ENCODE data around the gene GIPC1. TPM values are rescaled to one million over a fixed set of nuclear protein-coding genes. Genes with fewer than 3 reads are reported as not detected.

Gene GIPC1
- total RNA-seq, 1 donor from 2014 or later, result 57.7 TPM

DNA sequence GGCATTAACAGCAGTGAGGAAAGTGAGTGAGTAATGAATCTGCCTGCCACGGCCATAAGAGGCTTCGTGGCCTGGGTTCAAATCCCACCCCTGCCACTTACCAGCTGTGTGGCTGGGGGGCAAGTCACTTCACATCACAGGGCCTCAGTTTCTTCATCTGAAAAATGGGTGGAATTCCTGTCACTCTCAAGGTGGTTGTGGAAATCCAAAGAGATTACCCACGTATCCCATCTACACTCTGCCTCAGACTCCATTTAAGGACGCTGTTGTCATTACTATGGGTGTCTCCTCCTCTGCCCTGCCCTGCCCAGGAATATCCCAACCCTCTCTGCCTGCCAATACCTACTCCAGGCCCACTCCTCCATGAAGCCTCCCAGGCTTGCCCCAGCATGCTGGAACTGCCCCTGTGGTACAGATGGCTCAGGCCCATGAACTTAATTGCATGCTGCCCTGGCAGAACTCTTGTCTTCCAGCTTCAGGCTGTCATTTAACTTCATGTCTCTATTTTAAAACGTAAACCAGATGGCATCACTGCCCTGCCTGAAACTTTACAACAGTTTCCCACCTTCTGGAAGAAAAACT, 3.1 kb downstream of the GIPC1 start:
- DNase-seq, result no peak

- DNase-seq, result no peak
Observed at GRCh38 chr19:14487370-14488125, 8.4 kb downstream of the GIPC1 start.

- no peak for DNase-seq
Observed at GRCh38 chr19:14482172-14482941, 13.6 kb downstream of the GIPC1 start.

GRCh38 chr19:14480700-14481079, 15.2 kb downstream of the GIPC1 start:
- DNase-seq, result no peak

DNA sequence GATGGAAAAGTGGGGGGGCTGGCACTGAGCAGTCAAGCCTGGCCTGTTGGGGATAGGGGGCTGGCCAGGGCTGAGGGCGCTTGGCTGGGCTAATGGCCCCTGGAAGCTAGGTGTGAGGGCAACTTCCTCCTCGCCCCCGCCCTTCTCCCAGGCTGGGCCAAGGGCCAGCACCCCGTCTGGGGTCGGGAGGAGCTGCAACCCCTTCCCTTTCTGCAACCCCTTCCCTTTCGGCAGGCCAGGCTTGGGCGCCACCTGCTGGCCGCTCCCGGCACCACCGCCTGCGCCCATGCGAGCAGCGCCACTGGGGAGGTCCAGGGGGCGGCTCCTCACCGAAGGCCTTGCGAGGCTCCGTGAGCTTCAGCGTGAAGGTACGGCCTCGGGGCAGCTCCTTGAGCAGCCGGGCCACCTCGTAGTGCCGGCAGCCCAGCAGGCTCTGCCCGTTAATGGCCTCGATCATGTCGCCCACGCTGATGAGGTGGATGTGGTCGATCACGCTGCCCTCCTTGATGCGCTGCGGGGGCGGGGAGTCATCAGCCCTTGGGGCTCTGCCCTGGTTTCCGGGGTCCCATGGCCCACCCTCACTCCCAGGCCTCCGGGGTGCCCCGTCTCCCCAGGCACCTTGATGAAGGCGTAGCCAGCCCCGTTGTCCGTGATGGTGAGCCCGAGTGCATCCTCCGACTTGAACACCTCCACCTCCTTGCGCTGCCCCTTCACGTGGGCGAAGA, 15.8 kb downstream of the GIPC1 start:
- no peak for DNase-seq

GRCh38 chr19:14479309-14479974, 16.5 kb downstream of the GIPC1 start:
- no peak for DNase-seq

GRCh38 chr19:14478113-14478545, 17.8 kb downstream of the GIPC1 start:
- DNase-seq, result no peak

DNA sequence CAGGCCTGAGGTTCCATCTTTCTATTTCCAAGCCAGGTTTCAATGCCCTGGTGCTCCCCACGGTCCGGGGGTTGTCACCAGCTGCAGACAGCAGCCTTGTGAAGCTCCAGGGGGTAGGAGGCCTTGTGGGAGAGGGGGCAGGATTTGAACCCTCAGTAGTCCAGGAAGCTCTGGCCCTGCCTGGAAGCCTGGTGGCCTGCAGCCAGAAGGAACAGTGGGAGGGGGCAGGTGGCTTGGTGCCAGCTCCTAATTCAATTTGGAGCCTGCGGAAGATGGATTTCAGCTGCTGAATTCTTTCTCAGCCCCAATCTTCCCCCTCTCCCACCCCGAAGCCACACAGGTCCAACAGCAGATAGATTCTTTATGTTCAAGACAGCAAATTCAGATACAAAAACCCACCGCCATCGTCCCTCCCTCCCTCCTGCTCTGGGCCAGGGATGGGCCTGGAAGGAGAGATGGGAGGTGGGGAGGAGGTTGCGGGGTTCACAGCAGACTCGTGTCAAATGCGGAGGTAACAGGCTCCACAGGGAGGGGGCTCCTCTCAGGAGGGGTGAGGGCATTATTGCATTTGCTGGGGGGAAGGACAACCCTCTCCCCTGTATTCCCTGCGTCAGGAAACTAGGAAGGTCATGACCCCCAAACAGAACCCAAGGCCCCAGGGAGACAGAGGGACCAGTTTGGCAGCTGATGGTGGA, 18.4 kb downstream of the GIPC1 start:
- DNase-seq, result no peak

- DNase-seq, result no peak
Observed at GRCh38 chr19:14476673-14477401, 19.1 kb downstream of the GIPC1 start.

DNA sequence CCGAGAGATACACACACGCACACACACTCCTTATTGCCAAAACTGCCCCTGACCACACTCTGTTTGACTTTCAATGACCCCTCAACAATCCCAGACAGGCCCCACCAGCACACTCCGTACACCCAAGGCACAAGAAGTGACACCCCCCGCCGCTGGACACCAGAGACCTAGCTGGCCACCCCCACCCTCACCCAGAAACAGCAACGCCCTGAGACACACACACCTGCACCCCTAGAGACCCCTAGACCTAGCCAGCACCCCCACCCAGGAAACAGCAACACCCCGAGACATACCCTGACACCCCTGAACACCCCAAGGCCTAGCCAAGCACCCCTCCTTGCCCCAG, 19.6 kb downstream of the GIPC1 start:
- DNase-seq, result no peak

DNA sequence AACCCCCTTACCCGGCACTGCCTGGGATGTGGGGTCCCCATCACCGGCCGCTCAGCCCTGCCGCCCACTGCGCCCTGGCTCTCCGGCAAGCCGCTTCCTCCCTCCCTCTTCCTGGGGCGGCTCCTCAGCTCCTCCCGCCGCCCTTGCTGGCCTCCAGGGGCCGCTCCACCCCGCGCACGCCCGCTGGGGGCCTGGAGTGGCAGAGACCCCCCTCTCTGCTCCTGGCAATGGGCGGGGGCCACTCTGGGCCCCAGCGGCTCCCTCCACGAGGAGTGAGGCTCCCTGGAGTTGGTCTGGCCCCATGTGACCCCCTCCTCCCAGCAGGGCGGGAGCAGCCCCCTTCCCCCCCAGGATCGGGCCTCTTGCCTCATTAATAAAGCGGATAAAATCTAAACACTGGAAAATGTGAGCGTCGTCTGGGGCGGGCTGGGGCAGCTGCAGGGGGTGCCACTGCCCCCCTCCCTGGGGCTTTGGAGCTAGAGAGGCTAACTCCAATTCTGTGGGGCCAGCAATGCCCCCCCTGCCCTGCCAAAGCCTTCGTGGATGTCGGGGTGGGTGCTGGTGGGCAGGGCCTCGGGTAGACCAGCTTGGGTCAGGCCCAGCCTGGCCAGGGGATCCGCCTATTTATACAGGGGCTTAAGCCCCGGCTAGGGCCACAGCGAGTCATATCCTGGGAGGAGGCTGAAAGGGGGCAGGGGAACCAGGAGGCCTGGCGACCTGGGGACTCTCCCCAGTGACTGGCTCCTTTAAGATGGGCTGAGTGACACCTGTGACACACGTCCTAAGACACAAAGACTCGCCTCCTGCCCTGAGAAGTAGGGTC, 20.5 kb downstream of the GIPC1 start, which contains the start of gene PTGER1:
Gene PTGER1 (minus strand): TSS at position 104 of the 823 bp plus-strand sequence. CDS start 1,034 bp downstream, outside the sequence.
- no peak for DNase-seq

DNA sequence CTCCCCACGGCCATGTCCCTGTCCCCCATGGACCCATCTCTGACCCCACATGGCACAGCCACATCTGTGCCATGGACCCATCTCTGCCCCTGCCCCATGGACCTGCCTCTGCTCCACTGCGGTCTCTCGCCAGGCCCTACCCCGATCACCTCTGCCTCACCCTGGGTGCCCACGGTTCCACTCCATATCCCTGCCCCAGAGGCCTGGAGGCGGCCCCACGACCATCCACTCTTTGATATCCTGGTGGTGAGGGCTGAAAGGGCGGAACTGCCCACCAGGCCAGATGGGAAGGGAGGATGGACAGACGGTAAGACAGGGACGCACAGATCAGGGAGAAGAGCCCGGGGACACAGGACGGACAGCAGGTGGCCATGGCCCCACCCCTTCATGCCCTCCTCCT, 21.1 kb downstream of the GIPC1 start:
- no peak for DNase-seq

- DNase-seq, result no peak
Observed at GRCh38 chr19:14473978-14474578, 21.8 kb downstream of the GIPC1 start.

DNA sequence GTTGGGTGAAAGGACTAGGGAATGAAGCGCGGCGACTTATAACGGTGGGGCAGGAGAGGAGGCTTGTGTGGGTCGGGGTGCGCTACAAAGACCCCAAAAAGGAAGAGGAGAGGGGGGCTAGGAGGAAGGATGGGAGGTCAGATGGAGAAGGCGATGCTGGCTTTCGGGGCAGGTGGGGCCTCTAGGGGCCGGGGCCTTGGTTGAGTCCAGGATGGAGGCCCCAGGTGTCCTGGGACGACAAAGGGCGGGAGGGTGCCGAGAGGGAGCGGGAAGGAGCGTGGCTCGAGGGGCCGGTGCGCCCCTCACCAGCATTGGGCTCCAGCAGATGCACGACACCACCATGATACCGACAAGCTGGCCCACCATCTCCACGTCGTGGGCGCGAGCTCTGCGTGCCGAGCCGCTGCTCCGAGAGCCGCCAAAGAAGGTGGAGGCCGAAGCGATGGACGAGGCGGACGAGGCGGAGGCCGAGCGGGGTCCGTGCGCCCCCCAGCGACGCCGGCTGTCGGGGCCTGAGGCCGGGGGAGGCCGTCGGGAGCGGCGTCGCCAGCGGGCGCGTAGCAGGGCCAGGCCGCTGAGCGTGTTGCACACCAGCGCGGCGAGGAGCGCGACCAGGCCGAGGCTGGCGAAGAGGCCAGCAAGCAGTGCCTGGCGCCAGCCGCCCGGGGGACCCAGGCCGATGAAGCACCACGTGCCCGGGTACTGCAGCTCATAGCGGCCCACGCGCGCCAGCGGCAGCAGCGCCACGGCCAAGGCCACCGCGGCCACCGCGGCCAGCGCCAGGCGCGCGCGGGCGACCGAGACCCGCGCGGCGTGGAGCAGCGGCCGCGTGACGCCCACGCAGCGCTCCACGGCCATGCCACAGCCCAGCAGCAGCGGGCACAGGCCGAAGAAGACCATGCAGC, 22.6 kb downstream of the GIPC1 start:
- no peak for DNase-seq

DNA sequence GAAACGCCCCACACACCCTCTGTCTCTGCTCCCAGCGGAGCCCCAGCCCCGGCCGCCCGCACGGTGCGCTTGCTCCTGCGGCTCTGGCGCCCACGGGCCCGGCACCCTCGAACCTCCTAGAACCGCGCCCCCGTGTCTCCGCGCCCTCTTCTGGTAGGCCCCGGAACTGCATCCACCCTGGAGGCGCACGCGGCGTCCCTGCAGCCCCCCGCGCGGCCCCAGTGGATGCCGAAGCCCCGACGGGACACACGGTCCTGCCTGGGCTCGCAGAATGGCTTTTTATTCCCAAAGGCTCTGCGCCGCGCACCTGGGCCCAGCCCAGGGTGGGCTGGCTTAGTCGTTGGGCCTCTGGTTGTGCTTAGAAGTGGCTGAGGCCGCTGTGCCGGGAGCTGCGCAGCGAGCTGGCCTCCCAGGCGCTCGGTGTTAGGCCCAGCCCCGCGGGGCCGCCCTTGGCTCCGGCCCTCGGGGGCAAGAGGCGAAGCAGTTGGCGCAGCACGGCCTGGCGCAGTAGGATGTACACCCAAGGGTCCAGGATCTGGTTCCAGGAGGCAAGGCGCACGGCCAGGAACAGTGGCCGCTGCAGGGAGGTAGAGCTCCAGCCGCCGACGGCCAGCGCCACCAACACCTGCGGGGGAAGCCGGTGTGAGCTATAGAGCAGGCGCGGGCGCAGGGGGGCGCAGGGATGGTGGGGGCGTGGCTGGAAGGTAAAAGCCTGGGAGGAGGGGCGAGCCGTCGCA, 23.6 kb downstream of the GIPC1 start:
- DNase-seq, result peak; percentile 22

DNA sequence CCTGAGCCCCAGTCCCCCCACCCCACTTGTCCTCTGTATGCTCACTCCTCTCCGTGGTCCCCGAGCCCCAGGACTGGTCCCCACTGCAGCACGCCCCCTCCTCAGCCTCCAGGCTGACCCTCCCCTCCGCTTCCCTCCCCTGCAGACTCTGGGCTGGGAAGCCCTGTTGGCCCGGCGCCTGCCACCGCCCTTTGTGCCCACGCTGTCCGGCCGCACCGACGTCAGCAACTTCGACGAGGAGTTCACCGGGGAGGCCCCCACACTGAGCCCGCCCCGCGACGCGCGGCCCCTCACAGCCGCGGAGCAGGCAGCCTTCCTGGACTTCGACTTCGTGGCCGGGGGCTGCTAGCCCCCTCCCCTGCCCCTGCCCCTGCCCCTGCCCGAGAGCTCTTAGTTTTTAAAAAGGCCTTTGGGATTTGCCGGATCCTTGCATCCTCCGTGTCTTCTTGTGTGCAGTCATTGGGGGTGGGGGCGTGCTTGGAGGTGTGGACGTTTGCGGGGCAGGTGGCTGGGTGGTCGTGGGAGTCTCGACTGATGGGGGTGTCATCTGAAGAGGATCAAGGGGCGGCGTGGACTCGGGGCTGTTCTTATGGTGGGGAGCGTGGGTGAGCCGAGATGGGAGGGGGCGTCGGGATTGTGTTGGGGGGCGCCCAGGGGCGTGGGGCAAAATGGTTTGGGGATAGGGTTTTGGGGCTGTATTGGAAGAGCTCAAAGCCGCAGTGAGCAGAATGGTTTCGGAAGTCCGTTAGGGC, 24.3 kb downstream of the GIPC1 start:
- DNase-seq, result no peak
